Right cardiac atrium (tissue), 5 donors: ENCODE data around the gene SLC25A20. TPM values are rescaled to one million over a fixed set of nuclear protein-coding genes. Genes with fewer than 3 reads are reported as not detected.
"Not testable (repeated sequence)": the region's sequence is repeated elsewhere in the genome, so short reads cannot be mapped to it uniquely, and the experiment has no call there.

Experiments
- ATAC-seq, 2 donors: fragments of 200-7000 bp; cut with Tn5 transposase; one replicate each; pipeline versions ENCODE4 v1.8.0 to v1.9.1; 2020; ENCODE audit warnings: moderate library complexity in 2 of 2, mild to moderate bottlenecking in 1 of 2
- DNase-seq, 3 donors: peaks; one replicate each; pipeline ENCODE4 v3.0.0-alpha.2; 2020
- H3K27ac ChIP-seq: one replicate; pipeline ENCODE4 v1.5.1; 2013; ENCODE audit warnings: mild to moderate bottlenecking, low read length, control low read depth, moderate library complexity
- H3K27me3 ChIP-seq: one replicate; pipeline ENCODE4 v1.6.1; 2013; ENCODE audit not compliant: control insufficient read depth, insufficient read depth
- H3K4me1 ChIP-seq: one replicate; pipeline ENCODE4 v1.6.1; 2013; ENCODE audit warnings: low read length; ENCODE audit not compliant: control insufficient read depth, insufficient read depth
- H3K4me3 ChIP-seq: one replicate; pipeline ENCODE4 v1.5.1; 2013; ENCODE audit warnings: low read length, control low read depth
- H3K9me3 ChIP-seq: one replicate; pipeline ENCODE4 v1.6.1; 2013; ENCODE audit warnings: low read length; ENCODE audit not compliant: control insufficient read depth
- WGBS: extraction: QIAGEN DNeasy Blood & Tissue Kit; methylation state at CpG from one replicate; pipeline ENCODE4 v1.1.7; 2013; 5-methylcytosine and 5-hydroxymethylcytosine counted together
- intact Hi-C, 4 donors: fragments of 100-400 bp; cut with DNase I; formaldehyde crosslinking; loops; one replicate each; pipeline versions ENCODE4 v1.11.0 to v1.14.0; 2022 to 2023
- polyA plus RNA-seq: library from polyadenylated mRNA; stranded (reverse); fragments of 200-250 nt; gene quantifications from one replicate; pipeline ENCODE4 v1.2.3, GENCODE V29; 2013
- total RNA-seq, 4 donors: library from RNA; stranded (reverse); fragmentation: NEBNext Ultra II Directional; extraction: Animal tissue kit (Norgen Biotek cat#: 25700); gene quantifications; one replicate each; pipeline ENCODE4 v1.2.1, GENCODE V29; 2021
- donor health status: healthy with polysubstance abuse.
- donor health status: DM: no; HTN: yes; CAD: no.
- donor health status: DM: no; HTN: no; CAD: no.
- donor health status: DM: no; HTN: yes; CAD: no; lungs with severe emphysema.
- donor health status: DM: yes; HTN: yes; CAD: no.

The SLC25A20 gene
- total and polyA plus RNA-seq, 5 donors, result 43.6 to 57.7 (median 46.6) TPM

GRCh38 chr3:48929358-48930035, 30.8 kb upstream of the SLC25A20 start:
- intact Hi-C loops, result no loop called here
- ATAC-seq (peak in 1 of 2 donors; percentile 49), DNase-seq (no peak)
- no peak overlapping the region for H3K4me3 ChIP-seq
- peaks cover 4% of the 10 kb centered on the region for H3K4me1 ChIP-seq
- H3K27ac ChIP-seq, result peak overlapping the region; percentile 61
- H3K27me3 ChIP-seq, result no peaks in the 10 kb centered on the region
- no peaks in the 10 kb centered on the region for H3K9me3 ChIP-seq
- WGBS, result 52% methylated on average over 3 of the region's 3 CpGs

GRCh38 chr3:48928679-48929078, 30.0 kb upstream of the SLC25A20 start:
- ATAC-seq (peak in 1 of 2 donors; percentile 21), DNase-seq (no peak)
- no peaks in the 10 kb centered on the region for H3K27me3 ChIP-seq
- H3K4me1 ChIP-seq, result peaks cover 4% of the 10 kb centered on the region
- H3K9me3 ChIP-seq, result no peaks in the 10 kb centered on the region
- no peak overlapping the region for H3K4me3 ChIP-seq
- no peak overlapping the region for H3K27ac ChIP-seq
- 70% methylated on average over 1 of the region's 1 CpG for WGBS
- intact Hi-C loops, result no loop called here

- H3K27ac ChIP-seq, result no peak overlapping the region
- intact Hi-C loops, result no loop called here
- 34% methylated on average over 2 of the region's 2 CpGs for WGBS
- H3K4me3 ChIP-seq, result no peak overlapping the region
- no peak for ATAC-seq
- H3K9me3 ChIP-seq, result no peaks in the 10 kb centered on the region
- peaks cover 4% of the 10 kb centered on the region for H3K4me1 ChIP-seq
- no peaks in the 10 kb centered on the region for H3K27me3 ChIP-seq
- no peak for DNase-seq
These were observed 29.2 kb upstream of the SLC25A20 start for GRCh38 chr3:48927928-48928327.

- 86% methylated on average over 11 of the region's 11 CpGs for WGBS
- ATAC-seq (peak; percentile 19 to 62), DNase-seq (peak in 1 of 3 donors; percentile 38)
- Histone ChIP-seq H3K4me1 (peaks cover 4% of the 10 kb centered on the region), H3K27ac (peak overlapping the region; percentile 95), H3K9me3 (no peaks in the 10 kb centered on the region), H3K4me3 (no peak overlapping the region), H3K27me3 (no peaks in the 10 kb centered on the region)
- intact Hi-C loops, result no loop called here
These were observed 28.0 kb upstream of the SLC25A20 start for GRCh38 chr3:48926425-48927392.

- DNase-seq (peak; percentile 55 to 84 (median 61)), ATAC-seq (peak; percentile 51 to 63)
- H3K4me3 ChIP-seq, result peak overlapping the region; percentile 84
- WGBS, result under 1% methylated on average over 54 of the region's 54 CpGs
- peak overlapping the region; percentile 99 for H3K27ac ChIP-seq
- intact Hi-C loops, result no loop called here
- H3K27me3 ChIP-seq, result no peaks in the 10 kb centered on the region
- no peaks in the 10 kb centered on the region for H3K4me1 ChIP-seq
- no peaks in the 10 kb centered on the region for H3K9me3 ChIP-seq
These were observed 20.8 kb upstream of the SLC25A20 start for GRCh38 chr3:48919215-48920138.

GRCh38 chr3:48918388-48919214, 19.9 kb upstream of the SLC25A20 start, which contains the start of gene ARIH2:
Gene ARIH2, plus strand, starts transcription at chr3:48918842. Its CDS starts 8,717 bp downstream, at chr3:48927559.
- Histone ChIP-seq H3K27ac (peak within 1 kb of the TSS; percentile 99), H3K4me3 (peak within 1 kb of the TSS; percentile 84), H3K27me3 (no peaks in the 10 kb centered on the region), H3K4me1 (no peaks in the 10 kb centered on the region), H3K9me3 (no peaks in the 10 kb centered on the region)
- ATAC-seq (peak; percentile 97 to 98), DNase-seq (peak; percentile 95 to 98 (median 98))
- WGBS, result under 1% methylated on average over 97 of the region's 97 CpGs
- intact Hi-C loops, result no loop called here

GRCh38 chr3:48915296-48915695, 16.6 kb upstream of the SLC25A20 start:
- 80% methylated on average over 1 of the region's 1 CpG for WGBS
- intact Hi-C loops, result no loop called here

GRCh38 chr3:48907026-48907425, 8.3 kb upstream of the SLC25A20 start:
- H3K4me1 ChIP-seq, ATAC-seq, H3K4me3 ChIP-seq, H3K27me3 ChIP-seq, DNase-seq, H3K27ac ChIP-seq, intact Hi-C loops, H3K9me3 ChIP-seq: not testable (repeated sequence)
- WGBS, result 93% methylated on average over 13 of the region's 13 CpGs

More at GRCh38 chr3:48915296-48915695, 16.6 kb upstream of the SLC25A20 start:
- no peak for ATAC-seq
- Histone ChIP-seq H3K9me3 (no peaks in the 10 kb centered on the region), H3K27me3 (no peaks in the 10 kb centered on the region), H3K27ac (no peak overlapping the region), H3K4me3 (no peak overlapping the region), H3K4me1 (no peaks in the 10 kb centered on the region)
- DNase-seq, result no peak

GRCh38 chr3:48899273-48899672, 591 bp upstream of the SLC25A20 start:
- Histone ChIP-seq H3K9me3 (no peaks in the 10 kb centered on the region), H3K4me3 (peak overlapping the region; percentile 48), H3K27me3 (no peaks in the 10 kb centered on the region), H3K4me1 (peaks cover 7% of the 10 kb centered on the region), H3K27ac (peak overlapping the region; percentile 22)
- intact Hi-C loops, result no loop called here
- ATAC-seq (no peak), DNase-seq (no peak)
- 80% methylated on average over 4 of the region's 4 CpGs for WGBS
